SK-N-SH (cell line): ENCODE results near the gene MBNL1. TPM values are rescaled to one million over a fixed set of nuclear protein-coding genes. Genes with fewer than 3 reads are reported as not detected.

Experiments
- CTCF ChIA-PET: fragments of 300-600, 350-600 bp; formaldehyde crosslinking; extraction: SDS; loops from one replicate; lab custom pipeline; 2021; lab: Yijun Ruan, JAX
- POLR2A ChIA-PET: fragments of 350-600 bp; sonication (Branson Sonifier 250); formaldehyde crosslinking; extraction: SDS; loops from one replicate; lab custom pipeline; 2020; ENCODE audit warnings: antibody characterized with exemption, inconsistent platforms; lab: Yijun Ruan, JAX
- DNase-seq: peaks from one replicate; pipeline ENCODE4 v3.0.0; 2012
- H2AFZ ChIP-seq: fragments of 200-600 bp; sonication (generic); 2 replicates; pipeline ENCODE4 v1.8.1; 2016; ENCODE audit warnings: antibody characterized with exemption, mild to moderate bottlenecking, low read depth
- H3F3A ChIP-seq: fragments of 200-600 bp; sonication (generic); replicated peaks from 2 replicates; pipeline ENCODE3; 2016; ENCODE audit warnings: antibody characterized with exemption, mild to moderate bottlenecking; ENCODE audit not compliant: insufficient read depth
- H3K27ac ChIP-seq, 2 experiments: fragments of 200-500 bp in 1 of 2; fragments of 200-600 bp in 1 of 2; sonication (Bioruptor generic) in 1 of 2; sonication (generic), shearing (Covaris generic) in 1 of 2; 2 replicates each; pipeline versions ENCODE4 v1.5.1 to v1.6.1; 2014 to 2016; ENCODE audit warnings: low read depth in 2 of 2, inconsistent platforms in 1 of 2, low read length in 1 of 2, mild to moderate bottlenecking in 1 of 2, mixed read lengths in 1 of 2
- H3K27me3 ChIP-seq: fragments of 200-600 bp; sonication (generic), shearing (Covaris generic); 2 replicates; pipeline ENCODE4 v1.6.1; 2016; ENCODE audit warnings: mixed run types; ENCODE audit not compliant: insufficient read depth
- H3K36me3 ChIP-seq, 2 experiments: fragments of 200-500 bp in 1 of 2; fragments of 200-600 bp in 1 of 2; sonication (Bioruptor generic) in 1 of 2; sonication (generic) in 1 of 2; replicated peaks in 1 of 2; 2 replicates each; pipeline versions ENCODE3 to v1.5.1; 2014 to 2016; ENCODE audit warnings: low read length in 1 of 2, mild to moderate bottlenecking in 1 of 2; ENCODE audit not compliant: insufficient read depth in 2 of 2, control insufficient read depth in 1 of 2
- H3K4me1 ChIP-seq, 2 experiments: fragments of 200-500 bp in 1 of 2; fragments of 200-600 bp in 1 of 2; sonication (Bioruptor generic) in 1 of 2; sonication (generic), shearing (Covaris generic) in 1 of 2; 2 replicates each; pipeline versions ENCODE4 v1.5.1 to v1.6.1; 2014 to 2016; ENCODE audit warnings: low read depth in 1 of 2, low read length in 1 of 2, mixed run types in 1 of 2; ENCODE audit not compliant: insufficient read depth in 2 of 2, control insufficient read depth in 1 of 2
- H3K4me2 ChIP-seq: fragments of 200-600 bp; sonication (generic), shearing (Covaris generic); 2 replicates; pipeline ENCODE4 v1.6.1; 2017; ENCODE audit warnings: mixed run types
- H3K4me3 ChIP-seq, 2 experiments: fragments of 200-500 bp in 1 of 2; fragments of 200-600 bp in 1 of 2; sonication (Bioruptor generic) in 1 of 2; sonication (generic), shearing (Covaris generic) in 1 of 2; 2 replicates each; pipeline versions ENCODE4 v1.5.1 to v1.8.1; 2014 to 2016; ENCODE audit warnings: low read depth in 2 of 2, inconsistent platforms in 1 of 2, low read length in 1 of 2, mild to moderate bottlenecking in 1 of 2, mixed read lengths in 1 of 2, moderate library complexity in 1 of 2
- H3K79me2 ChIP-seq: fragments of 200-600 bp; sonication (generic); 2 replicates; pipeline ENCODE4 v1.8.1; 2017; ENCODE audit warnings: mild to moderate bottlenecking; ENCODE audit not compliant: insufficient read depth
- H3K9ac ChIP-seq: fragments of 200-600 bp; sonication (generic); 2 replicates; pipeline ENCODE4 v1.6.1; 2017; ENCODE audit warnings: mixed run types
- H3K9me2 ChIP-seq: fragments of 200-600 bp; sonication (generic); 2 replicates; pipeline ENCODE4 v1.6.1; 2017; ENCODE audit warnings: mixed run types
- H3K9me3 ChIP-seq: fragments of 200-600 bp; sonication (generic); 2 replicates; pipeline ENCODE4 v1.6.1; 2017; ENCODE audit warnings: mixed run types, mild to moderate bottlenecking, moderate library complexity
- H4K20me1 ChIP-seq: fragments of 200-600 bp; sonication (generic); 2 replicates; pipeline ENCODE4 v1.6.1; 2017; ENCODE audit warnings: mild to moderate bottlenecking, mixed run types; ENCODE audit not compliant: insufficient read depth
- CHD2 ChIP-seq: fragments of 150-350 bp; IDR thresholded peaks from 2 replicates; pipeline ENCODE4 v1.6.1; 2018; ENCODE audit warnings: low read length; ENCODE audit not compliant: partially characterized antibody
- ELF1 ChIP-seq: IDR thresholded peaks from 2 replicates; pipeline ENCODE4 v1.4.0; 2012
- EZH2phosphoT487 ChIP-seq: fragments of 200-600 bp; sonication (generic); IDR thresholded peaks from 2 replicates; pipeline ENCODE4 v1.6.1; 2017; ENCODE audit warnings: low read depth, mixed run types, mild to moderate bottlenecking, antibody characterized with exemption, moderate library complexity, borderline replicate concordance
- FOSL2 ChIP-seq: IDR thresholded peaks from 2 replicates; pipeline ENCODE4 v1.4.0; 2012; ENCODE audit warnings: low read depth, mild to moderate bottlenecking, moderate library complexity, borderline replicate concordance
- GATA2 ChIP-seq: sonication (generic); formaldehyde crosslinking; IDR thresholded peaks from 2 replicates; pipeline ENCODE4 v1.5.0; 2020; ENCODE audit warnings: mild to moderate bottlenecking, missing genetic modification reagents
- MEF2A ChIP-seq: IDR thresholded peaks from 2 replicates; pipeline ENCODE4 v1.4.0; 2012; ENCODE audit warnings: low read depth, borderline replicate concordance
- MXI1 ChIP-seq: IDR thresholded peaks from 2 replicates; pipeline ENCODE4 v1.6.1; 2012; ENCODE audit warnings: mild to moderate bottlenecking, low read depth, low read length, improper control_type of control experiment
- NFIC ChIP-seq: IDR thresholded peaks from 2 replicates; pipeline ENCODE4 v1.4.0; 2012; ENCODE audit warnings: borderline replicate concordance
- NRF1 ChIP-seq: IDR thresholded peaks from 2 replicates; pipeline ENCODE4 v1.6.1; 2012; ENCODE audit warnings: low read depth, mild to moderate bottlenecking, low read length
- PBX3 ChIP-seq: IDR thresholded peaks from 2 replicates; pipeline ENCODE4; 2012
- RAD21 ChIP-seq: IDR thresholded peaks from 2 replicates; pipeline ENCODE4 v1.6.1; 2012; ENCODE audit warnings: mild to moderate bottlenecking, low read length
- RCOR1 ChIP-seq: fragments of 150-350 bp; IDR thresholded peaks from 2 replicates; pipeline ENCODE4 v1.6.1; 2017; ENCODE audit warnings: antibody characterized with exemption, low read length
- RXRA ChIP-seq: IDR thresholded peaks from 2 replicates; pipeline ENCODE4 v1.4.0; 2012; ENCODE audit warnings: low read depth, mild to moderate bottlenecking, borderline replicate concordance
- SIN3A ChIP-seq: IDR thresholded peaks from 2 replicates; pipeline ENCODE4 v1.6.1; 2012; ENCODE audit warnings: low read depth, mild to moderate bottlenecking, low read length, moderate library complexity, borderline replicate concordance
- TAF1 ChIP-seq: IDR thresholded peaks from 2 replicates; pipeline ENCODE4 v1.6.1; 2012; ENCODE audit warnings: low read depth, mild to moderate bottlenecking, low read length, moderate library complexity, borderline replicate concordance
- USF1 ChIP-seq: IDR thresholded peaks from 2 replicates; pipeline ENCODE4 v1.4.0; 2012; ENCODE audit warnings: low read depth, borderline replicate concordance
- USF2 ChIP-seq: fragments of 150-350 bp; IDR thresholded peaks from 2 replicates; pipeline ENCODE4 v1.6.1; 2017; ENCODE audit warnings: antibody characterized with exemption, low read length, low read depth, borderline replicate concordance
- ZBTB33 ChIP-seq: IDR thresholded peaks from 2 replicates; pipeline ENCODE4 v1.4.0; 2012; ENCODE audit warnings: low read depth, borderline replicate concordance
- WGBS: methylation state at CpG from one replicate; pipeline ENCODE4 v1.1.6; 2017; ENCODE audit warnings: low lambda C conversion rate; 5-methylcytosine and 5-hydroxymethylcytosine counted together
- polyA plus RNA-seq, 3 experiments: library from polyadenylated mRNA; depleted of rRNA; stranded (reverse); fragments of >200 nt; gene quantifications; 2 replicates each; pipeline ENCODE4 v1.2.3, GENCODE V29; 2012

The MBNL1 gene
- polyA plus RNA-seq, 1 of the 3 experiments (the other 2 are of a cell fraction) = 44.3 TPM

- no peak overlapping the region for H3K4me2 ChIP-seq
- POLR2A ChIA-PET = no interaction called here
- no peaks in the 10 kb centered on the region for H3K27me3 ChIP-seq
- H3K9me2 ChIP-seq = no peaks in the 10 kb centered on the region
- H3K27ac ChIP-seq = no peak overlapping the region
- no peaks in the 10 kb centered on the region for H3K4me1 ChIP-seq
- H3K79me2 ChIP-seq = no peaks in the 10 kb centered on the region
- H3K36me3 ChIP-seq = no peaks in the 10 kb centered on the region
- 12% methylated on average over 2 of the region's 2 CpGs for WGBS
- no peak for TF ChIP-seq RCOR1
- TF ChIP-seq SIN3A = no peak
- no peak for TF ChIP-seq FOSL2
- no peak for TF ChIP-seq TAF1
- no peak for TF ChIP-seq EZH2phosphoT487
- TF ChIP-seq MEF2A = no peak
- no peak for TF ChIP-seq GATA2 (CRISPR knock-in tag)
- no peak for TF ChIP-seq RAD21
- no peak for TF ChIP-seq USF2
- TF ChIP-seq ELF1 = no peak
- no peaks in the 10 kb centered on the region for H3K9me3 ChIP-seq
- no peaks in the 10 kb centered on the region for H4K20me1 ChIP-seq
- H3F3A ChIP-seq = no peaks in the 10 kb centered on the region
- no peak overlapping the region for H3K4me3 ChIP-seq
- H3K9ac ChIP-seq = no peak overlapping the region
- H2AFZ ChIP-seq = no peak overlapping the region
- CTCF ChIA-PET = interaction anchor here (0.9 to 1.0 kb wide), 2 partner anchors 14 to 20 kb away, joined by 3 to 4 read pairs; no protein-coding TSS in a partner anchor
- DNase-seq = no peak
Observed at GRCh38 chr3:152491922-152492321, 223.2 kb downstream of the MBNL1 start.

GRCh38 chr3:152496286-152496685, 227.6 kb downstream of the MBNL1 start:
- no peak overlapping the region for H3K27ac ChIP-seq
- no peaks in the 10 kb centered on the region for H3K9me2 ChIP-seq
- no peaks in the 10 kb centered on the region for H3K27me3 ChIP-seq
- no peaks in the 10 kb centered on the region for H3K79me2 ChIP-seq
- H3K9ac ChIP-seq = no peak overlapping the region
- no peaks in the 10 kb centered on the region for H3K36me3 ChIP-seq
- DNase-seq = no peak
- 45% methylated on average over 1 of the region's 1 CpG for WGBS
- no peaks in the 10 kb centered on the region for H3F3A ChIP-seq
- ChIA-PET CTCF (interaction anchor here (1.7 kb wide), 1 partner anchor 24 kb away, joined by 7 read pairs; no protein-coding TSS in a partner anchor), POLR2A (no interaction called here)
- no peak overlapping the region for H2AFZ ChIP-seq
- H4K20me1 ChIP-seq = no peaks in the 10 kb centered on the region
- H3K4me2 ChIP-seq = no peak overlapping the region
- no peaks in the 10 kb centered on the region for H3K4me1 ChIP-seq
- H3K4me3 ChIP-seq = no peak overlapping the region
- TF ChIP-seq ZBTB33 (no peak), FOSL2 (no peak), TAF1 (no peak), NFIC (no peak), RAD21 (no peak), USF1 (no peak), CHD2 (no peak), MXI1 (no peak), RXRA (no peak), NRF1 (no peak), ELF1 (no peak), PBX3 (no peak)
- H3K9me3 ChIP-seq = no peaks in the 10 kb centered on the region
